Jurkat, Clone E6-1 (cell line): ENCODE data around the gene CSTPP1.

Experiments
- DNase-seq: peaks from one replicate; pipeline ENCODE4 v3.0.0-alpha.2; 2011; ENCODE audit warnings: low read depth, low spot score
- H3K4me3 ChIP-seq: 2 replicates; pipeline ENCODE4 v1.5.1; 2011; ENCODE audit warnings: mild to moderate bottlenecking, low read length, control low read depth, moderate library complexity

Gene CSTPP1

DNA sequence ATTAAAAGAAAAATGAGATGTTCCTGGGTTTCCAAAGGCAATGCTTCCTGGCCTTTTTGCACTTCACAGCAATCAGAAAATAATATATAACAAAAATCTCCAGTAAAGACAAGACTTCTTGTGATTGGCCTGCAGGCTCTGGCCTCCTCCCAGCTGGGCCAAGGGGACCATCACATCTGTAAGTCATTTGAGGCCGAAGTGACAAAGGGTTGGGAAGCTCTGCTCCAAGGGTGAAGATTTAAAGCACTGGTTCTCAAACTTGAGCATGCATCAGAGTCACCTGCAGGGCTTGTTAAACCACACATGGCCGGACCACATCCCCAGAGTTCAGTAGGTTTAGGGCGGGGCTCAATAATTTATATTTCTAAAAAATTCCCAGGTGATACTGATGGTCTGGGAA lies 208.0 kb downstream of the CSTPP1 start:
- H3K4me3 ChIP-seq = no peak overlapping the region
- DNase-seq = no peak

DNA sequence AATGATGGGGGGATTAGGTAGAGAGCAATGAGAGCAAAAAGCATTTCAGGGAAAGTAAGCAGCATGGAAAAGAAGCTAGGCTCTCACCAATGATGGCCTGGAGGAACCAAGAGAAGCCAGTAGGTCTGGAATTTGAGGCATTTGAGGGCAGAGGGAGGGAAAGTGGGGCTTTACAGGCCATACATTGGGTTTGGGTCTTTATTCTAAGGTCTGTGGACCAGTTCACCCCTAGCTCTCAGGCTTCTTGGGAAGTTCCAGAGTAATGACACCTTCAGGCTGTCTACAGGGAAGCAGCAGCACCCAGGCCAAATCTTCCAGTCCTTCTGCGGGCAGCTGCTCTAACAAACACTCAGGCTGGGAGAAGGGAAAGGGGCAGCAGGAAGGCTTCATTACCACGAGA lies 210.7 kb downstream of the CSTPP1 start:
- no peak for DNase-seq

GRCh38 chr11:47147681-47148080 lies 211.1 kb downstream of the CSTPP1 start:
- H3K4me3 ChIP-seq = no peak overlapping the region
- no peak for DNase-seq

More for the DNA sequence above, 210.7 kb downstream of the CSTPP1 start:
- H3K4me3 ChIP-seq = no peak overlapping the region

GRCh38 chr11:47148270-47148669 lies 211.7 kb downstream of the CSTPP1 start:
- no peak overlapping the region for H3K4me3 ChIP-seq
- no peak for DNase-seq

DNA sequence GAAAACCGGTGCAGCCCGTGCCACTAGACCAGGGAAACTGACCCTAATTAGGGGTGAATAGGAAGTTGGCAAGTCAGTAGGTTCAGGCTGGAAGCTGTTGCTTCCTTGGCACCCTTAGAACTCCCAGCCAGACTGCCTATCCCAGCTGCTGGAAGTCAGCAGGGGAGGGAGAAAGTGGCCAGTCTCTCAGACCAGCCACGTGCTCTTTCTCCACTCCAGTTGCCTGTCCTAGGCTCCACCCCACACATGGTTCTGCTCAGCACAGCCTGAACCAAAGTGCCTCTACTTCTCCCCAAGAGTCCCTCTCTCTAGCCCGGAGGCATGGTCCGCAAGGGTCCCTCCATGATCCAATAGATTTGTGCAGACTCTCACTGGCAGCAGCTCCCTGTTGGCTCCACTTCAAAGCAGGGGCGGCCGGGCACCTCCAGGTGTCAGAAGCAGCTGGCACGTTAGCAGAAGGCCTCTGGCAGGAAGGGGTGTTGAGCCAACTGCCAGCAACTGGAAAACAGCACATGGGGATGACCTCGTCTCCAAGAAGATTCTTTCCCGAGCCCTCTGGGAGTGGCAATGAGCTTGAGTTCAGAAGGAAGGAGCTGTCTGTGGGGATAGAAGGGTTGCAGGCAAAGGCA lies 212.5 kb downstream of the CSTPP1 start:
- H3K4me3 ChIP-seq = no peak overlapping the region
- DNase-seq = no peak

DNA sequence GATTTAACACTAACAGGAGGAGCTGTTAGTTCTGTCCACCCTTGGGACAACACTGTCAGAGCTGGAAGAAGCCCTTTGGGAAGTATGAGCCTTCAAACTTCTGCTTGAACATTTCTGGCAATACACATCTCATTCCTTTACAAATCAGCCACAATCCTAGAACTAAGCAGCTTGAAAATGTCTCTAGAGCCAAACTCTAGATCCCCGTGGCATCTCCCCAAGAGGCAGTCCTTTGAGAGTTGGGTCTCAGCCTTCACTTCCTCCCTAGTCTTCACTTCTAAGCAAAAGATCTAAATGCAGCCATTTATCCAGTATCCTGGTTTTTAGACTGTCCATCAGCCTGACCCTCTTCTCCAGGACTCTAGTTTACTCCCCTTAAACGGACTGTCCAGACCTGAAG lies 213.2 kb downstream of the CSTPP1 start:
- DNase-seq = no peak
- H3K4me3 ChIP-seq = no peak overlapping the region

DNA sequence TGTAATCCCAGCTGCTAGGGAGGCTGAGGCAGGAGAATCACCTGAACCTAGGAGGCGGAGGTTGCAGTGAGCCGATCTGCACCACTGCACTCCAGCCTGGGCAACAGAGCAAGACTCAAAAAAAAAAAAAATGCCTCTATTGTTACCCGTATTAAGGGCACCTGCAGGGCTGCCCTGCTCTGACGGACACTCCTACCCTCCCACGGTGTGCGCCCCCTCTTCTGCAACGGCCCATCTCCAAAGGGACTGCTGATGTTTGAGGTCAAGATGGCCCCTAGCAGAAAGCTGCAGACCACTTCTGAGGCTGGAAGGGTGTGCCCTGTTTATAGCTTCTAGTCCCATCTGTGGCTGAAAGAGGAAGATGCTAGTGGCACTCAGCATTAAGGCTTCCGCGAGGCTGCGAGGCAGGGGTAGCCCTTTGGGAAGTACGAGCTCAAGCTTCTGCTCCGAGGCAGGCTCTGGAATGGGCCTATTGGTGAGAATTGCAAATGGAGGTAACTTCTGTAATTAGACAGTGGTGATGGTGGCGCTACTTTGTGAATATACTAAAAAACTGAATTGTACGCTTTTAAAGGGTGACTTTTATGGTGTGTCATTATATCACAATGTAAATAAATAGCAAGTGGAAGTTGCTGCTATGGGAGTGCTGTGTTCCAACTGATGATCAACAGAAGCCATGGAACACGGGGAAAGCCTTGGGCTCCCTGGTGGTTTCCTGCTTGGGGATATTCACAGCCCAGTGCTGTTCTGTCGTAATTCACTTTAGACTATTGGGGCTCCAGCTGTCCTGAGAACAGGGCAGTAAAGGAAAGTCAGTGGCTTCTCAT lies 215.8 kb downstream of the CSTPP1 start:
- H3K4me3 ChIP-seq = no peak overlapping the region
- DNase-seq = no peak

GRCh38 chr11:47152953-47153950 lies 216.7 kb downstream of the CSTPP1 start:
- DNase-seq = peak; percentile 71
- peak overlapping the region; percentile 0 for H3K4me3 ChIP-seq

- DNase-seq = peak; percentile 87
- H3K4me3 ChIP-seq = peak overlapping the region; percentile 43
These were observed 218.3 kb downstream of the CSTPP1 start for GRCh38 chr11:47154616-47155570.

- no peak for DNase-seq
- H3K4me3 ChIP-seq = no peak overlapping the region
These were observed 219.3 kb downstream of the CSTPP1 start for GRCh38 chr11:47155879-47156278.

DNA sequence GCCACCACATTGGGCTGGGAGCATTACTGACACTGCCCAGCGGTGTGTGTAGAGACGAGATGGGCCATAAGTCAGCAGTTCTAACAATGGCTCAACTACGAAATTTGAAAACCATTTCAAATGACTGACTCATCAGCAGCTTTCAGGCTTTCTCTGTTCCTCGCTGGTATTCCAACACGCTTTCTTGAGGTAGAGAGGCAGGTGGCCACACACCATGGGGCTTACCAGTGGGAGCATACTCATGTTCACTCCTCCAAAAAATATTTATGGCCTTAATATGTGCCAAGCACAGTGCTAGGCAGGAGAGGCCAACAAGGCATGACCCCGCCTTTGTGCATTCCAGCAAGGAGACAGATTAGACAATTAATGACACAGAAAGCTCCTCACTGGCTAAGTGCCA lies 219.8 kb downstream of the CSTPP1 start:
- no peak for DNase-seq

DNA sequence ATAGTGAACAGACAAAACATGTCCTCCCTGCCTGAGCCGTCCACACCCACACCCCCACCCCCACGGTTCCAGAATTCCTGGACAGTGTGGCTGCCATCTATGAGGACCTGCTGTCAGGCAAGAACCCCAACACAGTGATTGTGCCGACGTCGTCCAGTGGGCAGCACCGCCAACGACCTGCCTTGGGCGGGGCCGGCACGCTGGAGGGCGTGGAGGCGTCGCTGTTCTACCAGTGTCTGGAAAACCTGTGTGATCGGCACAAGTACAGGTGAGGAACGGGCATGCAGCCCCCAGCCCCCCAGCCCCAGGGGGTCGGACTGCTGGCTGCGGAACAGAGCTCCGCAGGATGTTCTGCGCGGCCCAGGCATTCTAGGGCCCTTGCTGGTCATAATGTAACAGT lies 220.4 kb downstream of the CSTPP1 start:
- no peak for DNase-seq
- no peak overlapping the region for H3K4me3 ChIP-seq

More for the DNA sequence above, 219.8 kb downstream of the CSTPP1 start:
- H3K4me3 ChIP-seq = no peak overlapping the region

GRCh38 chr11:47157805-47158204 lies 221.2 kb downstream of the CSTPP1 start:
- no peak overlapping the region for H3K4me3 ChIP-seq
- no peak for DNase-seq

DNA sequence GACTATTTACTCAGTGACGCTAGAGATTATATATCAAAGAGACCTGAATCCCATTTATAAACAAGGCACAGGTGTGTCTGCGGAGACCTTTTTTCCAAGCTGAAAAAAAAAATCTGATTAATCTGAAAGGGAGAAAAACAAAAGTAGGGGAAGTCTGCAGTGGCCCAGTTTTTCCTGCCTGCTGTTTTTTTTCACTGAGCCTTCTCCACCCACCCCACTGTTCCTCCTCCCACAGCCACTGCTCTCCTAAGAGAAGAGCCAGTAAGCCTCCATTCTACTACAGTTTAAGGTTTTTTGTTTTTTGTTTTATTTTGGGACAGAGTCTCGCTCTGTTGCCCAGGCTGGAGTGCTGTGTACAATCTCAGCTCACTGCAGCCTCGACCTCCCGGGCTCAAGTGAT lies 221.7 kb downstream of the CSTPP1 start:
- no peak overlapping the region for H3K4me3 ChIP-seq
- no peak for DNase-seq

GRCh38 chr11:47160753-47161133 lies 224.2 kb downstream of the CSTPP1 start:
- no peak for DNase-seq

DNA sequence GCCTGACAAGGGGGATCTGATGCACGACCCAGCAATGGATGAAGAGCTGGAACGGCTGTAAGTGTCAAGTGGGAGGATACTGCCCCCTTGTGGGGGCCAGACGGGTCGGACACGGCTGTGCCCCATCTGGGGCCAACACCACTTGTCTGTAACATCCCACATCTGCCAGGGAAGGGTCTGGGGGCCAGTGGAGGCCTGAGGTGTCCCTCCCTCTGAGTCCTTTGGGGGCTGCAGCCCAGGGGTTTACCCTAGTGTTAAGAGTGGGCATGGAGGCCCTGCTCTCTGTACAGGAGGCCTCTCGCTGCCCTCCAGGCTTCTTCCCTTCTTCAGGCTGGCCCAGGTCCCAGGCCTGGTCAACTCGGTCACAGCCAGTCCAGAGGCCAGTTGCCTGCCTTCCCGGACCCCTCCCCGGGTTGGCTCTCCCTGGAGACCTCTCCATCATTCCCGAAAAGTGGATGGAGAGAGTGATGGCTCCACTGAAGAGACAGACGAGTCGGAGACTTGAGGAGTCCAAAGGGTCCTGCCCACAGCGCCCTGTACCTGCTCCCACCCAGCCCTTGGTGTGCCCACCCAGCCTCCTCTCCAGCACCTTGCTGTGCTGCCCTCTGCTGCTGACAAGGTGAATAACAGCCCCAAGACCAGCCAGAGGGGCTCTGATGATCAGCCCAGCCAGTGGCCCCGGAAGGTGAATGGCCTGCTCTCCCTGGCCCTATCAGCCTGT lies 224.7 kb downstream of the CSTPP1 start:
- no peak for DNase-seq
- H3K4me3 ChIP-seq = no peak overlapping the region

More at GRCh38 chr11:47160753-47161133, 224.2 kb downstream of the CSTPP1 start:
- no peak overlapping the region for H3K4me3 ChIP-seq

GRCh38 chr11:47161890-47162289 lies 225.3 kb downstream of the CSTPP1 start:
- no peak for DNase-seq
- H3K4me3 ChIP-seq = no peak overlapping the region

DNA sequence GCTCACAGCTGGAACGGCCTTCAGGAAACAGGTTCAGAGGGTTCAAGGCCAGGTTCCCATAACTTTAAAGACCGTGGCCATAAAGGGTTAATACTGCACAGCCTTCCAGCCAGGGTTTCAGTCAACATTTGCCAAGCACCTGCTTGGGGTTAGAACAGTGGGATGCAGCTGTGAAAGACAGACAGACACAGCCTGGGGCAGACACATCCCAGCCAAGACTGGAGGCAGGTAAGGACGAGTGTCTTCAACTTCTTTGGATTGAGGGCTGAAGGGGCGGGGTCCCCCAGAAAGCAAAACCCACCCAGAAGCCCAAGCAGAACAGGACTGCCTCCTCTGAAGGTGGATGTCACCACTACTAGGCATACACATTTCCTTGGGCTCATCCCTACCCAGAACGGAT lies 225.9 kb downstream of the CSTPP1 start:
- no peak for DNase-seq
- H3K4me3 ChIP-seq = no peak overlapping the region
